D721Med (cell line): ENCODE measurements around the gene CAPN13.

Source experiments
- DNase-seq: peaks from one replicate; pipeline ENCODE4 v3.0.0; 2011; ENCODE audit warnings: low spot score; ENCODE audit not compliant: insufficient read length
- FAIRE-seq: peaks from 2 replicates; lab custom pipeline; 2011; peaks lifted over from hg19 to GRCh38; lab: Jason Lieb, UNC
- TF ChIP-seq, protein P1 (sequence below): IDR thresholded peaks from 2 replicates; pipeline ENCODE4 v1.5.1; 2012; ENCODE audit warnings: mild to moderate bottlenecking, control low read depth; ENCODE audit not compliant: insufficient read depth; ENCODE audit errors: missing control alignments

The CAPN13 gene

GRCh38 chr2:30765191-30765590 lies 42.1 kb downstream of the CAPN13 start:
- TF ChIP-seq, protein P1, sequence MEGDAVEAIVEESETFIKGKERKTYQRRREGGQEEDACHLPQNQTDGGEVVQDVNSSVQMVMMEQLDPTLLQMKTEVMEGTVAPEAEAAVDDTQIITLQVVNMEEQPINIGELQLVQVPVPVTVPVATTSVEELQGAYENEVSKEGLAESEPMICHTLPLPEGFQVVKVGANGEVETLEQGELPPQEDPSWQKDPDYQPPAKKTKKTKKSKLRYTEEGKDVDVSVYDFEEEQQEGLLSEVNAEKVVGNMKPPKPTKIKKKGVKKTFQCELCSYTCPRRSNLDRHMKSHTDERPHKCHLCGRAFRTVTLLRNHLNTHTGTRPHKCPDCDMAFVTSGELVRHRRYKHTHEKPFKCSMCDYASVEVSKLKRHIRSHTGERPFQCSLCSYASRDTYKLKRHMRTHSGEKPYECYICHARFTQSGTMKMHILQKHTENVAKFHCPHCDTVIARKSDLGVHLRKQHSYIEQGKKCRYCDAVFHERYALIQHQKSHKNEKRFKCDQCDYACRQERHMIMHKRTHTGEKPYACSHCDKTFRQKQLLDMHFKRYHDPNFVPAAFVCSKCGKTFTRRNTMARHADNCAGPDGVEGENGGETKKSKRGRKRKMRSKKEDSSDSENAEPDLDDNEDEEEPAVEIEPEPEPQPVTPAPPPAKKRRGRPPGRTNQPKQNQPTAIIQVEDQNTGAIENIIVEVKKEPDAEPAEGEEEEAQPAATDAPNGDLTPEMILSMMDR, result no peak
- no peak for FAIRE-seq
- DNase-seq, result no peak

DNA sequence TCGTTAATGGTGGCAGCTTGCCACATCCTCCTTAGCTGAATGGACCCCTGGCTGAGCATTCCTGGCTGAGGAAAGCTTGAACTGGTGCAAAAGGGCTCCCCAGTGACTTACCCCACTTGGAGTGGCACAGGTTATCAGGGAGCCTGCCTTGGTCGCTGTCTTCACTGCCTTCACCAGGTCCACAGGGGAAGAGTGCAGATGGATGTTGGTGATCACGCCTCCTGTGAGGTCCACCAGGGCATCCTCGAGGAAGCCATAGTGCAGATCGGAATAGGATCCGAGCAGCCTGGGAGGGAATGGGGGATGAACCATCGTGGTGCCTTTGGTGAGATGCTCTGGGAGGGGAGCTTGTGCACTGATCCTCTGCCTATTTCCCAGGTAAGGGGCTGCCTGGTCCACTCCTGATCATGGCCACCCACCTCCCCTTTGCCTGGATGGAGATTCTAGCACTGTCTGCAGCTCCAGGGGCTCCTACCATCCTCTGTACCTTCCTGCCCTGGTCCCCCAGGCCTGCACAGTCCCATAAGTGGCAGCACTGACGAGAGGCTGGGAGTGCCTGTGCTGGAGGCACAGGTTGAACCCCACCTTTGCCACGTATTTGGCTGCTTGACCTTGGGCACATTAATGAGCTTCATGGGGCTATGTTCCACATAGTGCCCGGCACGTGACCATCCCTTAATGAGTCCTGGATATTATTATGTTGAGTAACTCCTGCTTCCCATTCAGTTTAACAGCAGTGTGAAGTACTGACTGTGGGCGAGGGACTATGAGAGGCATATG lies 43.0 kb downstream of the CAPN13 start:
- FAIRE-seq (no peak), DNase-seq (no peak)
- TF ChIP-seq, protein P1, result no peak

DNA sequence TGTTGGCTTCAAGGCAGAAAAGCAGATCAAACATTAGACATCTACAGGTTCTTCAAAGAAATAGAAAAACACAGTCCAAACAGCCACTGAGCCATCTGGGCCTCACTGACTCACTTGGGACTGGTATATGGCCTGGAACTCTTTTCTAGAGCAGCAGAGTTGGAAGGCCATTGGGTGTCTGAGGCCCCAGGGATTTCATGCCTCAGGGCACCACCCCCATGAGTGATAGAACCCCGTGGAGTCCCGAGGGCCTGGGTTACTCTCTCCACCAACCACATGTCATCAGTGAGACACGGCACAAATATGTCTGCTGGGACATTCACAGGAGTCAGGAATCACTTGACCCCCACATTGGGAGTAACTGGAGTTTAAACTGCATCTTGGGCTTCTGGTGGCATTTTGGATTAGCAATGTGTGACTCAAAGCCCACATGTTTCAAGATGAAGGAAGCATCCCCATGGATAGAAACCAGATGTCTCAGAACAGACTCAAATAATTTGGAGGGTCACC lies 44.0 kb downstream of the CAPN13 start:
- DNase-seq (no peak), FAIRE-seq (no peak)
- TF ChIP-seq, protein P1, result no peak

GRCh38 chr2:30761226-30761625 lies 46.0 kb downstream of the CAPN13 start:
- FAIRE-seq (no peak), DNase-seq (no peak)
- TF ChIP-seq, protein P1, result no peak

- TF ChIP-seq, protein P1, result no peak
- no peak for DNase-seq
- no peak for FAIRE-seq
Observed at GRCh38 chr2:30759481-30759880, 47.8 kb downstream of the CAPN13 start.

GRCh38 chr2:30758191-30758651 lies 49.0 kb downstream of the CAPN13 start:
- DNase-seq (no peak), FAIRE-seq (no peak)
- TF ChIP-seq, protein P1, result no peak

- FAIRE-seq, result no peak
- TF ChIP-seq, protein P1, result no peak
- no peak for DNase-seq
Observed at GRCh38 chr2:30757749-30758148, 49.5 kb downstream of the CAPN13 start.
